Lung (tissue), 12 donors: ENCODE data around the gene TTC7B. TPM values are rescaled to one million over a fixed set of nuclear protein-coding genes. Genes with fewer than 3 reads are reported as not detected.

Source experiments
- ATAC-seq: fragments of 200-7000 bp; cut with Tn5 transposase; one replicate; pipeline ENCODE4 v1.9.1; 2020; ENCODE audit warnings: moderate number of reproducible peaks; ENCODE audit not compliant: insufficient read depth, low FRiP score
- DNase-seq, 3 donors: peaks; one replicate each; pipeline ENCODE4 v3.0.0-alpha.2; 2013 to 2017
- H3K27ac ChIP-seq, 2 donors: one replicate each; pipeline ENCODE4 v1.5.1; 2013; ENCODE audit warnings: mild to moderate bottlenecking in 2 of 2, moderate library complexity in 2 of 2, control low read depth in 1 of 2, inconsistent platforms in 1 of 2, low read depth in 1 of 2, low read length in 1 of 2
- H3K27me3 ChIP-seq, 3 donors: one replicate each; pipeline ENCODE4 v1.5.1; 2013; ENCODE audit warnings: low read length in 2 of 3; ENCODE audit not compliant: control insufficient read depth in 3 of 3, insufficient read depth in 3 of 3
- H3K36me3 ChIP-seq, 4 donors: one replicate each; pipeline ENCODE4 v1.5.1; 2013; ENCODE audit warnings: low read length in 4 of 4, mild to moderate bottlenecking in 1 of 4, moderate library complexity in 1 of 4; ENCODE audit not compliant: control insufficient read depth in 4 of 4, insufficient read depth in 4 of 4
- H3K4me1 ChIP-seq, 5 donors: one replicate each; pipeline ENCODE4 v1.5.1; 2013; ENCODE audit warnings: low read length in 5 of 5, mild to moderate bottlenecking in 2 of 5, moderate library complexity in 1 of 5; ENCODE audit not compliant: control insufficient read depth in 5 of 5, insufficient read depth in 5 of 5
- H3K4me3 ChIP-seq: one replicate; pipeline ENCODE4 v1.5.1; 2013; ENCODE audit warnings: mild to moderate bottlenecking, control low read depth, moderate library complexity
- H3K9ac ChIP-seq, 2 donors: one replicate each; pipeline ENCODE4 v1.5.1; 2013; ENCODE audit warnings: low read length in 2 of 2, control low read depth in 1 of 2; ENCODE audit not compliant: insufficient read depth in 1 of 2
- H3K9me3 ChIP-seq, 4 donors: one replicate each; pipeline ENCODE4 v1.5.1; 2013; ENCODE audit warnings: low read length in 3 of 4, mild to moderate bottlenecking in 1 of 4, moderate library complexity in 1 of 4; ENCODE audit not compliant: control insufficient read depth in 4 of 4, insufficient read depth in 3 of 4
- WGBS, 2 donors: extraction: QIAGEN DNeasy Blood & Tissue Kit; methylation state at CpG; one replicate each; pipeline ENCODE4 v1.1.7; 2013; 5-methylcytosine and 5-hydroxymethylcytosine counted together
- polyA plus RNA-seq, 2 donors: library from polyadenylated mRNA; stranded (reverse); fragments of 200-250 nt; gene quantifications; one replicate each; pipeline ENCODE4 v1.2.1, GENCODE V29; 2013
- total RNA-seq, 2 donors: library from RNA; depleted of rRNA in 1 of 2; stranded (reverse); fragments of >200 nt in 1 of 2; gene quantifications; one replicate each; pipeline ENCODE4 v1.2.1, GENCODE V29; 2014 to 2021
- TF ChIP-seq, protein P1 (sequence below): IDR thresholded peaks from 2 replicates; pipeline ENCODE4 v1.5.1; 2012; ENCODE audit warnings: mild to moderate bottlenecking; ENCODE audit errors: control extremely low read depth, extremely low read depth
- donor health status: control.
- donor health status: control.
- donor health status: Bipolar disorder and iron deficiency.
- donor health status: healthy.
- donor health status: DM: yes; HTN: yes; CAD: no.

Gene TTC7B
- total and polyA plus RNA-seq, 4 donors, result 11.0 to 39.6 (median 23.0) TPM

DNA sequence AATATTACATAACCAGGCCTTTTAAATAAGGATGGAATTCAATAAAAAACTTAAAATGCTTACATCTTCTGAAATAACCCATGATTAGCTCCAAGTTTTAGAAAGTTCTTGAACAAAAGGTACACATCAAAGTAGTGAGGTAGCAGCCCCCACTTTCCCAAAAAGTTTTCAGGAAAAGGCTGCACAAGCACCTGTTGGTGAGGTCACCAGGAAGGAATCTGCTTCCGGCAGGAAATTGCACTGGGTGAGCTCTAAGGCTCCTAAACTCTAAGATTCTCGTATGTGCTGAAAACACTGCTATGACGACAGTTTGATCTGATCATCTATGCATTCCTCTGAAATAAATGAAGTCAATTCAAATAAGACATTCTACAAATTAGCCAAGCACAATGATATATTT is 34.3 kb upstream of the TTC7B start:
- H3K27ac ChIP-seq, result no peak overlapping the region
- DNase-seq, result peak; percentile 28 to 68 (median 50)
- ATAC-seq, result no peak

DNA sequence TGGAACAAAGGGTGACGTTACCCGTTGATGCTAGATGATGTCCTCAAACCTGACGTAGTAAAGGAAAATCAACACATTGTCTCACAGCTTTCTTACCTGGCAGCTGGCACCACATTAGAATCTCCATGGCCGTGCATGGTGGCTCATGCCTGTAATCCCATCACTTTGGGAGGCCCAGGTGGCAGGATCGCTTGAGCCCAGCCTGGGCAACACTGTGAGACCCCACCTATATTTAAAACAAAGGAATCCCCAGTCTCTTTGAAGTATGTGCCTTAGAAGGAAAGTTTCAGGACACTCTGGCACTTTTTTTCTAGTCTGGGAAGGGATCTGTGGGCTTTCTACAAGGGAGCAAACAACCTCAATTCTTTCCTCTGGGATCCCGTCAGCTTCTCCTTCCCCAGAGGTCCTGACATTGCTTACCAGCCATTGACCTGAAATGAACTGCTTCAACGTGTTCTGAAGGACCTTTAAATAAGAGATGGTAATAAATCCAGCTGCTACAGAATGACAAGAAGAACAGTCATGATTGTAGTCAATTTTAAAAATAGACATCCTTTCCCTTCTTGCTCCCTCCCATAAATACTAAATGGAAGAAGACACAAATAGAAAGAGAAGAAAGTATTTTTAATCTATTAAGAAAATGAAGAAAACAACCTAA is 33.7 kb upstream of the TTC7B start:
- TF ChIP-seq, protein P1, sequence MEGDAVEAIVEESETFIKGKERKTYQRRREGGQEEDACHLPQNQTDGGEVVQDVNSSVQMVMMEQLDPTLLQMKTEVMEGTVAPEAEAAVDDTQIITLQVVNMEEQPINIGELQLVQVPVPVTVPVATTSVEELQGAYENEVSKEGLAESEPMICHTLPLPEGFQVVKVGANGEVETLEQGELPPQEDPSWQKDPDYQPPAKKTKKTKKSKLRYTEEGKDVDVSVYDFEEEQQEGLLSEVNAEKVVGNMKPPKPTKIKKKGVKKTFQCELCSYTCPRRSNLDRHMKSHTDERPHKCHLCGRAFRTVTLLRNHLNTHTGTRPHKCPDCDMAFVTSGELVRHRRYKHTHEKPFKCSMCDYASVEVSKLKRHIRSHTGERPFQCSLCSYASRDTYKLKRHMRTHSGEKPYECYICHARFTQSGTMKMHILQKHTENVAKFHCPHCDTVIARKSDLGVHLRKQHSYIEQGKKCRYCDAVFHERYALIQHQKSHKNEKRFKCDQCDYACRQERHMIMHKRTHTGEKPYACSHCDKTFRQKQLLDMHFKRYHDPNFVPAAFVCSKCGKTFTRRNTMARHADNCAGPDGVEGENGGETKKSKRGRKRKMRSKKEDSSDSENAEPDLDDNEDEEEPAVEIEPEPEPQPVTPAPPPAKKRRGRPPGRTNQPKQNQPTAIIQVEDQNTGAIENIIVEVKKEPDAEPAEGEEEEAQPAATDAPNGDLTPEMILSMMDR, result no peak
- H3K9me3 ChIP-seq, result no peaks in the 10 kb centered on the region
- no peak overlapping the region for H3K9ac ChIP-seq
- peaks cover 0 to 4% (median 0%) of the 10 kb centered on the region in 5 donors for H3K4me1 ChIP-seq
- ATAC-seq, result no peak
- WGBS, 2 donors, result 79 to 84% methylated on average over 7 of the region's 7 CpGs
- H3K27me3 ChIP-seq, result no peaks in the 10 kb centered on the region
- no peak overlapping the region for H3K4me3 ChIP-seq
- no peak overlapping the region for H3K27ac ChIP-seq
- no peak for DNase-seq
- no peaks in the 10 kb centered on the region for H3K36me3 ChIP-seq

More for the DNA sequence above, 34.3 kb upstream of the TTC7B start:
- Histone ChIP-seq H3K4me3 (no peak overlapping the region), H3K27me3 (no peaks in the 10 kb centered on the region), H3K9me3 (no peaks in the 10 kb centered on the region), H3K4me1 (peaks cover 0 to 4% (median 0%) of the 10 kb centered on the region in 5 donors), H3K9ac (no peak overlapping the region), H3K36me3 (no peaks in the 10 kb centered on the region)
- 35 to 39% methylated on average over 3 of the region's 3 CpGs for whole genome bisulfite sequencing, 2 donors
- TF ChIP-seq, protein P1, result no peak

DNA sequence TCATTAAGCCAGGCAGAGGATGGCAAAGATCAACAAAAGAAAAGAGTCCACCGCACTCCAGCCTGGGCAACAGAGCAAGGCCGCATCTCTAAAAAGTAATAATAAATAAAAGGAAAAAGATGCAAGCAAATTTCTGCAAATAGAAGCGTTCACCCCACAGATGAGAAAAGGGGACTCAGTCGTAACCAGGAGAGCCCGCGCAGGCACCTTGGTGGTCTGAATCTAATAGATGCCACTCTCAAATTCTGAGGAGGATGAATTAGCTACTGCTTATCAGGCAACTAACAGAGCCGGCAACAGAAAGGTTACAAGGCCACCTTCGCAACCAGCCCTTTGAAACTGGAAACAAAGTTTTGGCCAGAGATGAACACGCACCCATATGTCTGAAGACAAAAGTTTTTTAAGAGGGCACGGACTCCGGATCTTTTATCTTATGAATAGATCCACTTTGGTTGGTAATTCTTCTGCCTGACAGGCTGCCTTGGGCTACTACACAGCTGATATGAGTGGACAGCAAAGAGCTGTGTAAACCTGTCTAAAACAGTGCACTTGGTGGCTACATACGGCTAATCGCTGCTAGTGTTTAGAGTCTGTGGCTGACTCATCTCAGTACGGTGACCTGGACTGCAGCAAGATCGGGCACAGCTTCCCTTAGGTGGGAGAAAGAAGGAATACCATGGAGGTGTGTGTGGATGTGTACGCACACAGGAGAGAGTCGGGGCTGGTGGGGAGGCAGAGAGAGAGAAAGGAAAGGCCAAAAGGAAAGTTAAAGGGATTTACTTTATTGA is 32.9 kb upstream of the TTC7B start:
- Histone ChIP-seq H3K27ac (no peak overlapping the region), H3K4me1 (peaks cover 0 to 4% (median 0%) of the 10 kb centered on the region in 5 donors), H3K9ac (no peak overlapping the region), H3K36me3 (no peaks in the 10 kb centered on the region), H3K9me3 (no peaks in the 10 kb centered on the region), H3K4me3 (no peak overlapping the region), H3K27me3 (no peaks in the 10 kb centered on the region)
- DNase-seq (no peak), ATAC-seq (no peak)
- TF ChIP-seq, protein P1, result no peak
- WGBS, 2 donors, result 91 to 95% methylated on average over 17 of the region's 17 CpGs
